A549 (cell line): ENCODE measurements around the gene HDLBP.

Source experiments
- CBX2 ChIP-seq: fragments of 200-600 bp; sonication (generic); IDR thresholded peaks from 2 replicates; pipeline ENCODE4 v1.6.1; 2016; ENCODE audit warnings: low read depth, mild to moderate bottlenecking, borderline replicate concordance
- CHD4 ChIP-seq: fragments of 200-600 bp; sonication (generic); IDR thresholded peaks from 2 replicates; pipeline ENCODE4 v1.6.1; 2016; ENCODE audit warnings: antibody characterized with exemption, mild to moderate bottlenecking, borderline replicate concordance
- EHMT2 ChIP-seq: fragments of 200-600 bp; sonication (generic); IDR thresholded peaks from 2 replicates; pipeline ENCODE4 v1.6.1; 2016; ENCODE audit warnings: antibody characterized with exemption, low read depth, mild to moderate bottlenecking, moderate library complexity
- EP300 ChIP-seq, 2 experiments: fragments of >200 bp; sonication (Bioruptor Twin); formaldehyde crosslinking; IDR thresholded peaks; 2 replicates in 1 of 2; 3 replicates in 1 of 2; pipeline ENCODE4 v1.6.1; 2016 to 2017
- HDAC2 ChIP-seq: fragments of 200-600 bp; sonication (generic); IDR thresholded peaks from 2 replicates; pipeline ENCODE4 v1.6.1; 2016
- MAFK ChIP-seq: fragments of 450-650 bp; IDR thresholded peaks from 2 replicates; pipeline ENCODE4 v1.6.1; 2014; ENCODE audit not compliant: partially characterized antibody
- NFE2L2 ChIP-seq: fragments of 150-350 bp; conservative IDR thresholded peaks from 2 replicates; pipeline ENCODE4 v1.6.1; 2014; ENCODE audit warnings: low read length
- PHF8 ChIP-seq: fragments of 200-600 bp; sonication (generic); IDR thresholded peaks from 2 replicates; pipeline ENCODE4 v1.6.1; 2016; ENCODE audit warnings: low read depth, mild to moderate bottlenecking, antibody characterized with exemption, moderate library complexity, borderline replicate concordance
- POLR2A ChIP-seq: IDR thresholded peaks from 2 replicates; pipeline ENCODE4 v1.6.1; 2012; ENCODE audit warnings: mild to moderate bottlenecking, low read length
- POLR2AphosphoS2 ChIP-seq: conservative IDR thresholded peaks from 2 replicates; pipeline ENCODE4 v1.6.1; 2012; ENCODE audit warnings: low read length, improper control_type of control experiment, inconsistent platforms
- RAD21 ChIP-seq, 2 experiments: fragments of >200 bp in 1 of 2; sonication (Bioruptor Twin) in 1 of 2; formaldehyde crosslinking in 1 of 2; IDR thresholded peaks in 1 of 2; conservative IDR thresholded peaks in 1 of 2; 2 replicates in 1 of 2; 3 replicates in 1 of 2; pipeline ENCODE4 v1.6.1; 2012 to 2018; ENCODE audit warnings: inconsistent platforms in 1 of 2
- TF ChIP-seq, protein P1 (sequence below): fragments of >200 bp; sonication (Bioruptor Twin); formaldehyde crosslinking; IDR thresholded peaks from 3 replicates; pipeline ENCODE4 v1.5.1; 2016
- TF ChIP-seq, protein P2 (sequence below): IDR thresholded peaks from 2 replicates; pipeline ENCODE4 v1.6.1; 2012
- TF ChIP-seq, protein P3 (sequence below): fragments of 200-600 bp; sonication (generic); IDR thresholded peaks from 2 replicates; pipeline ENCODE4 v1.6.1; 2016; ENCODE audit warnings: antibody characterized with exemption, mild to moderate bottlenecking, moderate library complexity

DNA sequence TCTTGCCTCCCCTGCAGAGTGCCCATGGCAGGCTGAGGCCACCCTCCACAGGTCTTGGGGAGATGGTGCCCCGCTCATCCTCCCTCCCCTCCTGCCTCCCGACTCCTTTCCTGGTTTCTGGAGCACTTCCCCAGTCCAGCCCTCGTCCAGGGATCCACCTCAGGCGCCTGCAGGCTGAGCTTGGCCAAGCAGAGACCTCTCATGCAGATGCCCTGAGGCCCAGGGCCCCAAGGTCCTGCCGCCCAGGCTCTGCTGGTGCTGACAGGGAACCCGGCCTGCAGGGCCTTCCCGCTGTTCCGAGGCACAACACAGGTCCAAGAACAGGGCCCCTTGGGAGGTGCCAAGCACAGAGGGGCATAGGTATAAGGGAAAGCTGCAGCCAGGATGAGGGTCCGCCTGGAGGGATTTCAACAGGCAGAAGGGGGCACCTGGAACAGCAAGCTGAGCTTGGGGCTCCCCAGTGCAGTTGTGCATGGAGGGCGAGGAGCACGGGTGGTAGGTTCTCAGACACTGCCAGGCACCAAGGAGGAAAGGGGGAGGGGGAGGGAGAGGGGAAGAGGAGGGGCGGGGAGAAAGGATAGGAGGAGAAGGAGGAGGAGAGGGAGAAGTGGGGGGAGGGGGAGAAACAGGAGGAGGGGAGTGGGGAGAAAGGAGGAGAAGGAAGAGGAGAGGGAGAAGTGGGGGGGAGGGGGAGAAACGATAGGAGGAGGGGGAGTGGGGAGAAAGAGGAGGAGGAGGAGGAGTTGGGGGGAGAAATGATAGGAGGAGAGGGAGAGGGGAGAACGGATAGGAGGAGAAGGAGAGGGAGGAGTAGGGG, 128.2 kb downstream of the HDLBP start:
- TF ChIP-seq MAFK, result no peak
- TF ChIP-seq NFE2L2, result no peak
- TF ChIP-seq POLR2A, result no peak
- TF ChIP-seq, protein P1, sequence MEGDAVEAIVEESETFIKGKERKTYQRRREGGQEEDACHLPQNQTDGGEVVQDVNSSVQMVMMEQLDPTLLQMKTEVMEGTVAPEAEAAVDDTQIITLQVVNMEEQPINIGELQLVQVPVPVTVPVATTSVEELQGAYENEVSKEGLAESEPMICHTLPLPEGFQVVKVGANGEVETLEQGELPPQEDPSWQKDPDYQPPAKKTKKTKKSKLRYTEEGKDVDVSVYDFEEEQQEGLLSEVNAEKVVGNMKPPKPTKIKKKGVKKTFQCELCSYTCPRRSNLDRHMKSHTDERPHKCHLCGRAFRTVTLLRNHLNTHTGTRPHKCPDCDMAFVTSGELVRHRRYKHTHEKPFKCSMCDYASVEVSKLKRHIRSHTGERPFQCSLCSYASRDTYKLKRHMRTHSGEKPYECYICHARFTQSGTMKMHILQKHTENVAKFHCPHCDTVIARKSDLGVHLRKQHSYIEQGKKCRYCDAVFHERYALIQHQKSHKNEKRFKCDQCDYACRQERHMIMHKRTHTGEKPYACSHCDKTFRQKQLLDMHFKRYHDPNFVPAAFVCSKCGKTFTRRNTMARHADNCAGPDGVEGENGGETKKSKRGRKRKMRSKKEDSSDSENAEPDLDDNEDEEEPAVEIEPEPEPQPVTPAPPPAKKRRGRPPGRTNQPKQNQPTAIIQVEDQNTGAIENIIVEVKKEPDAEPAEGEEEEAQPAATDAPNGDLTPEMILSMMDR, result no peak
- no peak for TF ChIP-seq CBX2
- no peak for TF ChIP-seq RAD21 (conservative IDR thresholded peaks at IDR 0.05 in 1 of 2, IDR thresholded peaks at IDR 0.05 in 1 of 2)
- no peak for TF ChIP-seq EP300 (IDR thresholded peaks at IDR 0.05)
- TF ChIP-seq POLR2AphosphoS2, result no peak
- TF ChIP-seq, protein P2, sequence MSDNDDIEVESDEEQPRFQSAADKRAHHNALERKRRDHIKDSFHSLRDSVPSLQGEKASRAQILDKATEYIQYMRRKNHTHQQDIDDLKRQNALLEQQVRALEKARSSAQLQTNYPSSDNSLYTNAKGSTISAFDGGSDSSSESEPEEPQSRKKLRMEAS, result no peak
- TF ChIP-seq HDAC2, result no peak
- no peak for TF ChIP-seq CHD4
- no peak for TF ChIP-seq EHMT2
- TF ChIP-seq, protein P3, sequence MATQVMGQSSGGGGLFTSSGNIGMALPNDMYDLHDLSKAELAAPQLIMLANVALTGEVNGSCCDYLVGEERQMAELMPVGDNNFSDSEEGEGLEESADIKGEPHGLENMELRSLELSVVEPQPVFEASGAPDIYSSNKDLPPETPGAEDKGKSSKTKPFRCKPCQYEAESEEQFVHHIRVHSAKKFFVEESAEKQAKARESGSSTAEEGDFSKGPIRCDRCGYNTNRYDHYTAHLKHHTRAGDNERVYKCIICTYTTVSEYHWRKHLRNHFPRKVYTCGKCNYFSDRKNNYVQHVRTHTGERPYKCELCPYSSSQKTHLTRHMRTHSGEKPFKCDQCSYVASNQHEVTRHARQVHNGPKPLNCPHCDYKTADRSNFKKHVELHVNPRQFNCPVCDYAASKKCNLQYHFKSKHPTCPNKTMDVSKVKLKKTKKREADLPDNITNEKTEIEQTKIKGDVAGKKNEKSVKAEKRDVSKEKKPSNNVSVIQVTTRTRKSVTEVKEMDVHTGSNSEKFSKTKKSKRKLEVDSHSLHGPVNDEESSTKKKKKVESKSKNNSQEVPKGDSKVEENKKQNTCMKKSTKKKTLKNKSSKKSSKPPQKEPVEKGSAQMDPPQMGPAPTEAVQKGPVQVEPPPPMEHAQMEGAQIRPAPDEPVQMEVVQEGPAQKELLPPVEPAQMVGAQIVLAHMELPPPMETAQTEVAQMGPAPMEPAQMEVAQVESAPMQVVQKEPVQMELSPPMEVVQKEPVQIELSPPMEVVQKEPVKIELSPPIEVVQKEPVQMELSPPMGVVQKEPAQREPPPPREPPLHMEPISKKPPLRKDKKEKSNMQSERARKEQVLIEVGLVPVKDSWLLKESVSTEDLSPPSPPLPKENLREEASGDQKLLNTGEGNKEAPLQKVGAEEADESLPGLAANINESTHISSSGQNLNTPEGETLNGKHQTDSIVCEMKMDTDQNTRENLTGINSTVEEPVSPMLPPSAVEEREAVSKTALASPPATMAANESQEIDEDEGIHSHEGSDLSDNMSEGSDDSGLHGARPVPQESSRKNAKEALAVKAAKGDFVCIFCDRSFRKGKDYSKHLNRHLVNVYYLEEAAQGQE, result no peak
- TF ChIP-seq PHF8, result no peak
